Upper lobe of right lung (tissue), 1 donor: ENCODE measurements around the gene TBCD. TPM values are rescaled to one million over a fixed set of nuclear protein-coding genes. Genes with fewer than 3 reads are reported as not detected.

Experiments
- ATAC-seq: fragments of 200-7000 bp; cut with Tn5 transposase; one replicate; pipeline ENCODE4 v1.9.1; 2020; ENCODE audit warnings: mild to moderate bottlenecking, moderate library complexity
- DNase-seq: peaks from one replicate; pipeline ENCODE4 v3.0.0-alpha.2; 2020
- H3K27ac ChIP-seq: fragments of 200-600 bp; one replicate; pipeline ENCODE4 v1.8.0; 2022
- H3K27me3 ChIP-seq: fragments of 200-600 bp; one replicate; pipeline ENCODE4 v1.8.0; 2022; ENCODE audit warnings: mild to moderate bottlenecking
- H3K36me3 ChIP-seq: fragments of 200-600 bp; one replicate; pipeline ENCODE4 v1.8.0; 2022
- H3K4me1 ChIP-seq: fragments of 200-600 bp; one replicate; pipeline ENCODE4 v1.8.0; 2022
- H3K4me3 ChIP-seq: fragments of 200-600 bp; one replicate; pipeline ENCODE4 v1.8.0; 2022; ENCODE audit warnings: mild to moderate bottlenecking
- H3K9me3 ChIP-seq: fragments of 200-600 bp; one replicate; pipeline ENCODE4 v1.8.0; 2022
- CTCF ChIP-seq: fragments of 200-600 bp; IDR thresholded peaks from one replicate; pipeline ENCODE4 v1.8.0; 2022; ENCODE audit warnings: antibody characterized with exemption
- intact Hi-C: fragments of 100-400 bp; cut with DNase I; formaldehyde crosslinking; loops from one replicate; pipeline ENCODE4 v1.11.0; 2022
- total RNA-seq: library from RNA; stranded (reverse); fragmentation: NEBNext Ultra II Directional; extraction: Animal tissue kit (Norgen Biotek cat#: 25700); gene quantifications from one replicate; pipeline ENCODE4 v1.2.1, GENCODE V29; 2021
- donor health status: DM: no; HTN: yes; CAD: no; lungs with severe emphysema.

Gene TBCD
- total RNA-seq, 1 donor from 2014 or later = 84.5 TPM

- Histone ChIP-seq H3K4me1 (no peaks in the 10 kb centered on the region), H3K27me3 (no peaks in the 10 kb centered on the region), H3K27ac (no peak overlapping the region), H3K9me3 (no peaks in the 10 kb centered on the region), H3K36me3 (peaks cover 3% of the 10 kb centered on the region), H3K4me3 (no peak overlapping the region)
- ATAC-seq (peak; percentile 36), DNase-seq (no peak)
- peak; percentile 33 for TF ChIP-seq CTCF
- intact Hi-C loops = loop anchor here (10.0 kb wide), 1 partner anchor 129 kb away; no protein-coding TSS in a partner anchor
Measured at GRCh38 chr17:82913304-82914043, 161.6 kb downstream of the TBCD start.

- DNase-seq (peak; percentile 78), ATAC-seq (peak; percentile 84)
- no peaks in the 10 kb centered on the region for H3K4me1 ChIP-seq
- no peak overlapping the region for H3K4me3 ChIP-seq
- no peaks in the 10 kb centered on the region for H3K9me3 ChIP-seq
- intact Hi-C loops = loop anchor here (10.0 kb wide), 1 partner anchor 130 kb away; no protein-coding TSS in a partner anchor
- peaks cover 6% of the 10 kb centered on the region for H3K36me3 ChIP-seq
- TF ChIP-seq CTCF = peak; percentile 42
- H3K27me3 ChIP-seq = no peaks in the 10 kb centered on the region
- H3K27ac ChIP-seq = no peak overlapping the region
Measured at GRCh38 chr17:82914375-82914774, 162.5 kb downstream of the TBCD start.

- ATAC-seq (no peak), DNase-seq (no peak)
- H3K4me1 ChIP-seq = no peaks in the 10 kb centered on the region
- no peaks in the 10 kb centered on the region for H3K27me3 ChIP-seq
- H3K27ac ChIP-seq = no peak overlapping the region
- H3K4me3 ChIP-seq = no peak overlapping the region
- TF ChIP-seq CTCF = no peak
- H3K36me3 ChIP-seq = peaks cover 8% of the 10 kb centered on the region
- intact Hi-C loops = loop anchor here (10.0 kb wide), 1 partner anchor 130 kb away; no protein-coding TSS in a partner anchor
- H3K9me3 ChIP-seq = no peaks in the 10 kb centered on the region
Measured at GRCh38 chr17:82915010-82915756, 163.3 kb downstream of the TBCD start.

- intact Hi-C loops = loop anchor here (10.0 kb wide), 1 partner anchor 131 kb away; no protein-coding TSS in a partner anchor
- Histone ChIP-seq H3K36me3 (peaks cover 8% of the 10 kb centered on the region), H3K4me1 (no peaks in the 10 kb centered on the region), H3K27ac (no peak overlapping the region), H3K27me3 (no peaks in the 10 kb centered on the region), H3K9me3 (no peaks in the 10 kb centered on the region), H3K4me3 (no peak overlapping the region)
- no peak for TF ChIP-seq CTCF
- DNase-seq = no peak
- ATAC-seq = no peak
Measured at GRCh38 chr17:82915757-82916027, 163.8 kb downstream of the TBCD start.

GRCh38 chr17:82917699-82918345 is 166.0 kb downstream of the TBCD start:
- Histone ChIP-seq H3K36me3 (peaks cover 7% of the 10 kb centered on the region), H3K9me3 (no peaks in the 10 kb centered on the region), H3K27ac (no peak overlapping the region), H3K4me3 (no peak overlapping the region), H3K27me3 (no peaks in the 10 kb centered on the region), H3K4me1 (no peaks in the 10 kb centered on the region)
- ATAC-seq (peak; percentile 32), DNase-seq (no peak)
- intact Hi-C loops = loop anchor here (10.0 kb wide), 1 partner anchor 133 kb away; no protein-coding TSS in a partner anchor
- TF ChIP-seq CTCF = peak; percentile 46
